Left kidney (tissue), 2 donors: Measurements from ENCODE around the gene PDCD2L. TPM values are rescaled to one million over a fixed set of nuclear protein-coding genes. Genes with fewer than 3 reads are reported as not detected.
"Not testable (repeated sequence)": the region's sequence is repeated elsewhere in the genome, so short reads cannot be mapped to it uniquely, and the experiment has no call there.

Source experiments
- DNase-seq: peaks from one replicate; pipeline ENCODE4 v3.0.0-alpha.2; 2013
- polyA plus RNA-seq: library from polyadenylated mRNA; unstranded; fragments of 120-200 nt; gene quantifications from one replicate; pipeline ENCODE4 v1.2.1, GENCODE V29; 2013; ENCODE audit not compliant: insufficient read length

The PDCD2L gene
- polyA plus RNA-seq, 1 donor, result 15.3 TPM

GRCh38 chr19:34409189-34410164 is 5.3 kb downstream of the PDCD2L start:
- no peak for DNase-seq

GRCh38 chr19:34411216-34411615 is 7.0 kb downstream of the PDCD2L start:
- no peak for DNase-seq

GRCh38 chr19:34416021-34416545 is 11.9 kb downstream of the PDCD2L start:
- no peak for DNase-seq

- DNase-seq, result no peak
Observed at GRCh38 chr19:34418300-34418699, 14.1 kb downstream of the PDCD2L start.

- no peak for DNase-seq
Observed at GRCh38 chr19:34426096-34426661, 22.0 kb downstream of the PDCD2L start.

GRCh38 chr19:34428549-34429285 is 24.5 kb downstream of the PDCD2L start:
- peak; percentile 17 for DNase-seq

- DNase-seq, result no peak
Observed at GRCh38 chr19:34429553-34429952, 25.4 kb downstream of the PDCD2L start.

- peak; percentile 27 for DNase-seq
Observed at GRCh38 chr19:34430738-34431625, 26.8 kb downstream of the PDCD2L start.

- DNase-seq, result no peak
Observed at GRCh38 chr19:34431681-34432402, 27.6 kb downstream of the PDCD2L start.

GRCh38 chr19:34432797-34433196 is 28.6 kb downstream of the PDCD2L start:
- no peak for DNase-seq

- no peak for DNase-seq
Observed at GRCh38 chr19:34436716-34437115, 32.5 kb downstream of the PDCD2L start.

GRCh38 chr19:34448191-34448590 is 44.0 kb downstream of the PDCD2L start:
- no peak for DNase-seq

GRCh38 chr19:34452723-34453122 is 48.5 kb downstream of the PDCD2L start:
- no peak for DNase-seq

GRCh38 chr19:34454091-34454490 is 49.9 kb downstream of the PDCD2L start:
- no peak for DNase-seq

- DNase-seq, result no peak
Observed at GRCh38 chr19:34454685-34455084, 50.5 kb downstream of the PDCD2L start.

- not testable (repeated sequence) for DNase-seq
Observed at GRCh38 chr19:34455783-34456480, 51.7 kb downstream of the PDCD2L start.

- DNase-seq, result no peak
Observed at GRCh38 chr19:34457446-34457845, 53.2 kb downstream of the PDCD2L start.

- DNase-seq, result no peak
Observed at GRCh38 chr19:34458677-34459076, 54.5 kb downstream of the PDCD2L start.

- no peak for DNase-seq
Observed at GRCh38 chr19:34459614-34460013, 55.4 kb downstream of the PDCD2L start.
